Measurements from ENCODE around the gene FSIP1.

Gene FSIP1

GRCh38 chr15:39645138-39645975 lies 137.3 kb downstream of the FSIP1 start:
- no peak for DNase-seq (ENCODE audit: low read depth, low spot score)

GRCh38 chr15:39644136-39644535 lies 138.5 kb downstream of the FSIP1 start:
- no peak for DNase-seq (ENCODE audit: low read depth, low spot score)

- DNase-seq (ENCODE audit: low read depth, low spot score): no peak
Measured at GRCh38 chr15:39643727-39644126, 138.9 kb downstream of the FSIP1 start.

- DNase-seq (ENCODE audit: low read depth, low spot score): no peak
Measured at GRCh38 chr15:39642011-39642640, 140.5 kb downstream of the FSIP1 start.

DNA sequence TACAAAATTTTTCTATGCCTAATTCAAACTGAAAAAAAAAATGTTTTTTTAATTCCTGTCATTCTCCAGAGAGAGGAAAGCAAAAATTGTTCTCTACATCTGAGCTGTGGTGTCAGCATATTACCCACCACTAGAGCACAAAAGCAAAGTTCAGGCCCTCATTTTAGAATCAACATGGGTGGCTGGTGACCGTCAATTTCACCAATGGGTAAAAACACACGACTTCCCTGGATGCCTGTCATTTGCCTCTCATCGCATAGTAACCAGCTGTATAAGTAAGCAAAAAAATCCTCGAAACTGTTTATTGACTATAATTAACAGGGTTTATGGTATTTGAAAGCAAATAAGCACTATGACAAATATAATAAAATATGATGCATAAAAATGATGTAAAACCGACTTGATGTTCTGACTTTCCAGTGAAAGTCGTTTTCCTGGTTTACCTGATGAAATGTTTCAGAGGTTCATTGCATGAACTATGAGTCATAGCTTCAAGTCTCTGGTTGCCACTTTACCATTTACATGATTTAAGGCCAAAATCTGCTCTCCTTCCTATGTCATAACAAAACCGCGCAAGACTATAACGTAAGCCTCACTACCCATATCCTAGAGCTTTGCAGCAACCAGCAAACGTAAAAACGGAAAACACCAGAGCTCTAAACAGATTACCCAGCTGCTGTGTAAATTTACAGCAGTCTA lies 141.3 kb downstream of the FSIP1 start:
- no peak for DNase-seq (ENCODE audit: low read depth, low spot score)

GRCh38 chr15:39640665-39641064 lies 142.0 kb downstream of the FSIP1 start:
- DNase-seq (ENCODE audit: low read depth, low spot score): no peak

- DNase-seq (ENCODE audit: low read depth, low spot score): no peak
Measured at GRCh38 chr15:39639037-39639436, 143.6 kb downstream of the FSIP1 start.

GRCh38 chr15:39638041-39638440 lies 144.6 kb downstream of the FSIP1 start:
- no peak for DNase-seq (ENCODE audit: low read depth, low spot score)

GRCh38 chr15:39631357-39631756 lies 151.3 kb downstream of the FSIP1 start:
- no peak for DNase-seq (ENCODE audit: low read depth, low spot score)

- no peak for DNase-seq (ENCODE audit: low read depth, low spot score)
Measured at GRCh38 chr15:39629906-39630305, 152.7 kb downstream of the FSIP1 start.

- DNase-seq (ENCODE audit: low read depth, low spot score): no peak
Measured at GRCh38 chr15:39629371-39629770, 153.3 kb downstream of the FSIP1 start.

DNA sequence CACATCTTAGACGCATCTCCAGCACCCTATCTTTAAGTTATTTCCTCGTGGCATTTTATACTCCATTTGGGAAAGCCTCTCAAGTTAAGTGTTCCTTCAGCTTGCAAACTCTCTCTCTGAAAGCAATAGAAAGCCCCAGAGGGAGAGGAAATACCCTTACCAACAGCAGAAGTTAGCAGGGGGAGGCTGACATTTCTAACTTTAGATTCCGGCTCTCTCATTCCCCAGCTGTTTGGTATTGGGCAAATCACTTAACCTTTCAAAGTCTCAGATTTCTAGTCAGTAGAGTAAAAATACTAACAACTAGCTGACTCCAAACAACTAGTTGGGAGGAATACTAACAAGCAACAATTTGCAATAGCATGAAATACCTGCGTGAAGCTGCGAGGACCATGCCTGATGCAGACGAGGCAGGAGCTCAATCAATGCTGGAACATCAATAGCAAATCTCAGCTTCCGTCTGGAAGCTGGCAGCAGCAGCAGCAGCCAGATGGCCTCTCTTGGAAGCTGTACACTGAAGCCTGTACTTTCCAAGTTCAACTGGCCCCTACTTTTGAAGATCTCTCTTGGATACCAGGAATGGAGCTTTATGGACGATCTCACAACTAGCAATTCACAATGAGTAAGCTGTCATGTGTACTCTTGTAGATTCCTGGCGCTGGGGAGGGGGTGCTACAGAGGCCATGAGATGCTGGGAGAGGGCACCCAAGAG lies 153.9 kb downstream of the FSIP1 start:
- DNase-seq (ENCODE audit: low read depth, low spot score): no peak

GRCh38 chr15:39628144-39628508 lies 154.5 kb downstream of the FSIP1 start:
- no peak for DNase-seq (ENCODE audit: low read depth, low spot score)

DNA sequence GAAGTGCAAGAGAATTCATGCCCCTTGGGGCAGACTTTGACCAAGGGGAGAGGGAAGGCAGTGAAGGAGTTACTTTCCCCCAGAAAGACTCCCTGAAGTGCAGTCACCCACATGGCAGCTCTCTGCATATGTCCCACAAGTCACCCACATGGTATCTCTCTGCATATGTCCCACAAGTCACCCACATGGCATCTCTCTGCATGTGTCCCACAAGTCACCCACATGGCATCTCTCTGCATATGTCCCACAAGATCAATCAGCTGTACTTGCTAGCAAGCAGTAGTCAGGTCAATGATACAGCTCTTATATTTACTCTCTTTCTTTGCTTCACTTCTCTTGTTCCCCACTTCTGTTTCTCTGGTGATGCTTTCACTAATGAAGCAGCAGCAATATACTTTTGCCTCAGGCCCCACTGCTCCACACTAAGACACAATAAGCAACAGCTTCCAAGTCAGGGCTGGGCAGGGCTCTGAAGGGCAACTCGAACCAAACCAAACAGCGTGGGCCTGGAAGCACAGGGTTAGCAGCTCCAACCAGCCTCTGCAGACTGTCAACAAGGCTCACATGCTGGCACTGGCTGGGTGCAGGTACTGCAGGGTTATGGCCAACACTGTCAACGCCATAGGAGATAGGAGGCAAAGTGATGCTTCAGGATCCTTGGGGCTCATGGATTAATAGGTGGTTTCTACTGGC lies 155.0 kb downstream of the FSIP1 start:
- no peak for DNase-seq (ENCODE audit: low read depth, low spot score)

DNA sequence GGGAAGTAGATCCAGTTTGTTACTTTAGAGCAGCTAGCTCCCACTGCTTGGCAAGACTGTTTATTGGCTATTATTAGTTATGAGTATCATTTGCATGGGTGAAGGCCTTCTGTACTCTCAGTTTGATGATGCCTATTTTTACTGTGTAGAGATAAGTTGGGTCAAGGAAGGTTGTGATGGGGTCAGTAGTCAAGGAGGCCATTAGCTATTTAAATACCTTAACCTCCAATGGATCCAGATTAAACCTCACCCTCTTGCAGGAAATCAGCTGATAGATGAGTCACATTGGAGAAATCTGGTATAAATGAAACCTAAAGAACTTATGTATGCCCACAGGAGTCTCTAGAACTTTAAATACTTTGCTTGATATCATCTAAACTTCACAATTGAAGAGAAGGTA lies 156.8 kb downstream of the FSIP1 start:
- no peak for DNase-seq (ENCODE audit: low read depth, low spot score)

GRCh38 chr15:39625451-39625850 lies 157.2 kb downstream of the FSIP1 start:
- DNase-seq (ENCODE audit: low read depth, low spot score): no peak

- DNase-seq (ENCODE audit: low read depth, low spot score): no peak
Measured at GRCh38 chr15:39624806-39625205, 157.8 kb downstream of the FSIP1 start.

GRCh38 chr15:39623529-39623931 lies 159.1 kb downstream of the FSIP1 start:
- DNase-seq (ENCODE audit: low read depth, low spot score): no peak

GRCh38 chr15:39622660-39623516 lies 159.8 kb downstream of the FSIP1 start:
- DNase-seq (ENCODE audit: low read depth, low spot score): no peak

GRCh38 chr15:39621976-39622375 lies 160.7 kb downstream of the FSIP1 start:
- no peak for DNase-seq (ENCODE audit: low read depth, low spot score)
